ENCODE data around the gene RSKR. TPM values are rescaled to one million over a fixed set of nuclear protein-coding genes. Genes with fewer than 3 reads are reported as not detected.
"Not testable (repeated sequence)": the region's sequence is repeated elsewhere in the genome, so short reads cannot be mapped to it uniquely, and the experiment has no call there.

Gene RSKR
- total and polyA plus RNA-seq, 2 donors: 2.4 to 13.0 TPM

GRCh38 chr17:28612936-28613872, 781 bp downstream of the RSKR start:
- Histone ChIP-seq H3K4me3 (ENCODE audit: low read depth, low read length) (no peak overlapping the region), H3K4me1 (ENCODE audit: insufficient read depth) (no peaks in the 10 kb centered on the region), H3K36me3 (ENCODE audit: insufficient read depth) (peaks cover 1% of the 10 kb centered on the region), H3K27ac (ENCODE audit: low read depth) (no peak overlapping the region)
- DNase-seq (ENCODE audit: extremely low spot score): no peak
- 76% methylated on average over 6 of the region's 6 CpGs for WGBS

- no peak overlapping the region for H3K4me3 ChIP-seq (ENCODE audit: low read depth, low read length)
- no peak overlapping the region for H3K27ac ChIP-seq (ENCODE audit: low read depth)
- peaks cover 1% of the 10 kb centered on the region for H3K36me3 ChIP-seq (ENCODE audit: insufficient read depth)
- H3K4me1 ChIP-seq (ENCODE audit: insufficient read depth): no peaks in the 10 kb centered on the region
- WGBS: 72% methylated on average over 2 of the region's 2 CpGs
- DNase-seq (ENCODE audit: extremely low spot score): no peak
These were observed 1.5 kb downstream of the RSKR start for GRCh38 chr17:28612531-28612930.

GRCh38 chr17:28610376-28610775, 3.6 kb downstream of the RSKR start:
- no peak overlapping the region for H3K27ac ChIP-seq (ENCODE audit: low read depth)
- H3K4me3 ChIP-seq (ENCODE audit: low read depth, low read length): no peak overlapping the region
- 84% methylated on average over 8 of the region's 8 CpGs for WGBS
- no peaks in the 10 kb centered on the region for H3K4me1 ChIP-seq (ENCODE audit: insufficient read depth)
- DNase-seq (ENCODE audit: extremely low spot score): no peak
- H3K36me3 ChIP-seq (ENCODE audit: insufficient read depth): peaks cover 1% of the 10 kb centered on the region

- H3K4me3 ChIP-seq (ENCODE audit: low read depth, low read length); DNase-seq (ENCODE audit: extremely low spot score); H3K4me1 ChIP-seq (ENCODE audit: insufficient read depth); H3K36me3 ChIP-seq (ENCODE audit: insufficient read depth); H3K27ac ChIP-seq (ENCODE audit: low read depth): not testable (repeated sequence)
- WGBS: 95% methylated on average over 27 of the region's 31 CpGs
These were observed 10.0 kb downstream of the RSKR start for GRCh38 chr17:28604031-28604430.

- 5% methylated on average over 40 of the region's 40 CpGs for WGBS
- peaks cover 1% of the 10 kb centered on the region for H3K4me1 ChIP-seq (ENCODE audit: insufficient read depth)
- H3K4me3 ChIP-seq (ENCODE audit: low read depth, low read length): peak overlapping the region; percentile 38
- peak; percentile 42 for DNase-seq (ENCODE audit: extremely low spot score)
- no peaks in the 10 kb centered on the region for H3K36me3 ChIP-seq (ENCODE audit: insufficient read depth)
- H3K27ac ChIP-seq (ENCODE audit: low read depth): peak overlapping the region; percentile 92
These were observed 14.4 kb downstream of the RSKR start for GRCh38 chr17:28599311-28600184.

GRCh38 chr17:28598799-28599310, 15.1 kb downstream of the RSKR start, which contains the start of gene SPAG5:
TSS of gene SPAG5 (minus strand) at chr17:28599025. CDS start at chr17:28598946, 79 bp downstream.
- H3K4me3 ChIP-seq (ENCODE audit: low read depth, low read length): peak within 1 kb of the TSS; percentile 38
- peak within 1 kb of the TSS; percentile 92 for H3K27ac ChIP-seq (ENCODE audit: low read depth)
- under 1% methylated on average over 44 of the region's 44 CpGs for WGBS
- DNase-seq (ENCODE audit: extremely low spot score): peak; percentile 81
- H3K36me3 ChIP-seq (ENCODE audit: insufficient read depth): no peaks in the 10 kb centered on the region
- H3K4me1 ChIP-seq (ENCODE audit: insufficient read depth): peaks cover 1% of the 10 kb centered on the region

- no peaks in the 10 kb centered on the region for H3K36me3 ChIP-seq (ENCODE audit: insufficient read depth)
- peak overlapping the region; percentile 38 for H3K4me3 ChIP-seq (ENCODE audit: low read depth, low read length)
- DNase-seq (ENCODE audit: extremely low spot score): no peak
- peaks cover 1% of the 10 kb centered on the region for H3K4me1 ChIP-seq (ENCODE audit: insufficient read depth)
- H3K27ac ChIP-seq (ENCODE audit: low read depth): no peak overlapping the region
- 4% methylated on average over 17 of the region's 17 CpGs for WGBS
These were observed 15.6 kb downstream of the RSKR start for GRCh38 chr17:28598389-28598788.

- Histone ChIP-seq H3K4me3 (ENCODE audit: low read depth, low read length) (no peak overlapping the region), H3K36me3 (ENCODE audit: insufficient read depth) (no peaks in the 10 kb centered on the region), H3K4me1 (ENCODE audit: insufficient read depth) (peaks cover 1% of the 10 kb centered on the region), H3K27ac (ENCODE audit: low read depth) (no peak overlapping the region)
- DNase-seq (ENCODE audit: extremely low spot score): no peak
- 37% methylated on average over 5 of the region's 5 CpGs for WGBS
These were observed 16.2 kb downstream of the RSKR start for GRCh38 chr17:28597606-28598383.

- H3K27ac ChIP-seq (ENCODE audit: low read depth): no peak overlapping the region
- WGBS: 96% methylated on average over 4 of the region's 4 CpGs
These were observed 21.7 kb downstream of the RSKR start for GRCh38 chr17:28592260-28592659.

GRCh38 chr17:28585851-28586250, 28.1 kb downstream of the RSKR start:
- no peak overlapping the region for H3K4me3 ChIP-seq (ENCODE audit: low read depth, low read length)
- WGBS: 96% methylated on average over 3 of the region's 3 CpGs
- no peak for DNase-seq (ENCODE audit: extremely low spot score)
- no peak overlapping the region for H3K27ac ChIP-seq (ENCODE audit: low read depth)
- no peaks in the 10 kb centered on the region for H3K4me1 ChIP-seq (ENCODE audit: insufficient read depth)
- no peaks in the 10 kb centered on the region for H3K36me3 ChIP-seq (ENCODE audit: insufficient read depth)

More at GRCh38 chr17:28592260-28592659, 21.7 kb downstream of the RSKR start:
- no peaks in the 10 kb centered on the region for H3K36me3 ChIP-seq (ENCODE audit: insufficient read depth)
- H3K4me3 ChIP-seq (ENCODE audit: low read depth, low read length): no peak overlapping the region
- no peak for DNase-seq (ENCODE audit: extremely low spot score)
- H3K4me1 ChIP-seq (ENCODE audit: insufficient read depth): no peaks in the 10 kb centered on the region

- DNase-seq (ENCODE audit: extremely low spot score): no peak
- no peak overlapping the region for H3K4me3 ChIP-seq (ENCODE audit: low read depth, low read length)
- no peaks in the 10 kb centered on the region for H3K36me3 ChIP-seq (ENCODE audit: insufficient read depth)
- H3K4me1 ChIP-seq (ENCODE audit: insufficient read depth): no peaks in the 10 kb centered on the region
- WGBS: 97% methylated on average over 3 of the region's 3 CpGs
- no peak overlapping the region for H3K27ac ChIP-seq (ENCODE audit: low read depth)
These were observed 29.6 kb downstream of the RSKR start for GRCh38 chr17:28584434-28584833.

- Histone ChIP-seq H3K4me1 (ENCODE audit: insufficient read depth) (no peaks in the 10 kb centered on the region), H3K27ac (ENCODE audit: low read depth) (no peak overlapping the region), H3K4me3 (ENCODE audit: low read depth, low read length) (no peak overlapping the region), H3K36me3 (ENCODE audit: insufficient read depth) (no peaks in the 10 kb centered on the region)
- 95% methylated on average over 2 of the region's 2 CpGs for WGBS
- no peak for DNase-seq (ENCODE audit: extremely low spot score)
These were observed 31.5 kb downstream of the RSKR start for GRCh38 chr17:28582513-28582912.

- no peaks in the 10 kb centered on the region for H3K4me1 ChIP-seq (ENCODE audit: insufficient read depth)
- no peak overlapping the region for H3K4me3 ChIP-seq (ENCODE audit: low read depth, low read length)
- 97% methylated on average over 3 of the region's 3 CpGs for WGBS
- no peaks in the 10 kb centered on the region for H3K36me3 ChIP-seq (ENCODE audit: insufficient read depth)
- H3K27ac ChIP-seq (ENCODE audit: low read depth): no peak overlapping the region
- no peak for DNase-seq (ENCODE audit: extremely low spot score)
These were observed 33.0 kb downstream of the RSKR start for GRCh38 chr17:28580959-28581358.
